Sigmoid colon (tissue), 7 donors: ENCODE results near the gene SOX14. TPM values are rescaled to one million over a fixed set of nuclear protein-coding genes. Genes with fewer than 3 reads are reported as not detected.

Experiments used
- DNase-seq: peaks from one replicate; pipeline ENCODE4 v3.0.0-alpha.2; 2019
- H3K27ac ChIP-seq, 4 donors: fragments of 200-600 bp; sonication (generic); one replicate each; pipeline ENCODE4 v1.5.1; 2016 to 2019; ENCODE audit warnings: mild to moderate bottlenecking in 1 of 4
- H3K27me3 ChIP-seq, 3 donors: fragments of 200-600 bp; sonication (generic); one replicate each; pipeline ENCODE4 v1.5.1; 2019; ENCODE audit warnings: mild to moderate bottlenecking in 1 of 3
- H3K36me3 ChIP-seq, 4 donors: fragments of 200-600 bp; sonication (generic); one replicate each; pipeline ENCODE4 v1.5.1; 2016 to 2019
- H3K4me1 ChIP-seq, 4 donors: fragments of 200-600 bp; sonication (generic); one replicate each; pipeline ENCODE4 v1.5.1; 2017 to 2019
- H3K4me3 ChIP-seq, 4 donors: fragments of 200-600 bp; sonication (generic); one replicate each; pipeline ENCODE4 v1.5.1; 2017 to 2019; ENCODE audit warnings: mild to moderate bottlenecking in 2 of 4, moderate library complexity in 1 of 4
- H3K9me3 ChIP-seq, 4 donors: fragments of 200-600 bp in 3 of 4; sonication (generic) in 3 of 4; one replicate each; pipeline versions ENCODE4 v1.5.1 to v1.6.1; 2013 to 2019
- EP300 ChIP-seq, 4 donors: sonication (generic); formaldehyde crosslinking; IDR thresholded peaks; one replicate each; pipeline ENCODE4 v1.6.1; 2017; ENCODE audit warnings: antibody characterized with exemption in 4 of 4
- POLR2A ChIP-seq, 2 donors: fragments of 450-650 bp; IDR thresholded peaks; one replicate each; pipeline ENCODE4 v1.6.1; 2016; ENCODE audit warnings: antibody characterized with exemption in 2 of 2, mild to moderate bottlenecking in 2 of 2, moderate library complexity in 2 of 2
- POLR2AphosphoS5 ChIP-seq, 4 donors: sonication (generic); formaldehyde crosslinking; IDR thresholded peaks; one replicate each; pipeline ENCODE4 v1.6.1; 2017; ENCODE audit warnings: antibody characterized with exemption in 4 of 4
- WGBS, 2 donors: extraction: QIAGEN DNeasy Blood & Tissue Kit; methylation state at CpG; one replicate each; pipeline ENCODE4 v1.1.7; 2013; 5-methylcytosine and 5-hydroxymethylcytosine counted together
- intact Hi-C: fragments of 100-400 bp; cut with DNase I; formaldehyde crosslinking; loops from one replicate; pipeline ENCODE4 v1.15.1; 2023
- polyA plus RNA-seq, 3 donors: library from polyadenylated mRNA; stranded (reverse); fragments of 200-250 nt; gene quantifications; one replicate each; pipeline ENCODE4 v1.2.3, GENCODE V29; 2013
- total RNA-seq, 4 donors: library from RNA; depleted of rRNA; stranded (reverse); fragments of >200 nt; gene quantifications; one replicate each; pipeline ENCODE4 v1.1.0, GENCODE V29; 2016
- TF ChIP-seq, protein P1 (sequence below), 4 experiments: fragments of 450-650 bp in 3 of 4; fragments of 200-600 bp in 1 of 4; IDR thresholded peaks; one replicate each; pipeline ENCODE4 v1.5.1; 2016 to 2019; ENCODE audit warnings: antibody characterized with exemption in 4 of 4, mild to moderate bottlenecking in 3 of 4, moderate library complexity in 2 of 4
- donor health status: healthy with polysubstance abuse.
- donor health status: Bipolar disorder and iron deficiency.
- donor health status: healthy.

The SOX14 gene
- total and polyA plus RNA-seq, 7 donors: not detected

DNA sequence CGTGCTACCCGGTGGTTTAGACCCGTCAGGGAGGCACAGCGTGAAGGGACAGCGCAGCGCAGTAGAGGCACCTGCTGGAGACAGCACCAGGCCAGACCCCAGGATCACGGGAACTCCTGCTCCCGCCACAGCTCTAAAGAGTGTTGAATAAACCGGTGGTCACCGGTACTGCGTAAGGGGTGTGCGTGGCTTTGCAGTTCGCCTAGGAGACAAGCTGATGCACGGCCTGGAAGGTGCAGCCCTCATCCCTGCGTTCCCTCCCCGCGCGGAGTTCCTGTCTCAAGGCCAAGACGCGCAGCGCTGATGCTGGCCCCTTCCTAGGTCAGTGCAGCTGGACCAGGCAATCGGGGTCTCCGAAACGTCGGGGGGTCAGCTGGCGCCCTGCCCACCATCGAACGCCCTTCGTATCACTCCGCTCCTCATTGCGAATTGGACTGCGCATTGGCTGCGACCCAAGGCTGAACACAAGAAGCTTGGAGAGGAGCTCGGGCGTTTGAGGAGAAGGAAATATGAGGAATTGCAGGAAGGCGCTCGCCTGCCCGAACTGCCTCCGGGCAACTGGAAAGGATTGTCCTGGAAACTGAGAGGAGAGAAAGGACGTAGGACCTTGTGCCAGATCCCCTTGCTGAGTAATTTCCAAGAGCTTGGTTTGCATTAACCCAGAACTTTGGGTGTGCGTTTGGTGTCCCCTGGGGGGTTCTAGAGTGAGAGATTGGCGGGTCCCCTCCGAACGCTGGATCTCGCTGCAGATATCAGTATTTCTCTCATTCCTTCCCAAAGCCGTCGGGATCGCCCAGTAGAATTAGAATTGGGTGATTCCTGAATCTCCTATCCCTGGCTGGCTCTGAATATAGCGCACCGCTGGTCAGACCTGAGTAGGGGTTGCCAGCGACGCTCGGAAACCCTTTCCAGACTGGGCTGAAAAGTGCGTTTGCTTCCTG lies 2.3 kb upstream of the SOX14 start:
- TF ChIP-seq POLR2AphosphoS5 (IDR thresholded peaks at IDR 0.05): no peak
- TF ChIP-seq, protein P1, sequence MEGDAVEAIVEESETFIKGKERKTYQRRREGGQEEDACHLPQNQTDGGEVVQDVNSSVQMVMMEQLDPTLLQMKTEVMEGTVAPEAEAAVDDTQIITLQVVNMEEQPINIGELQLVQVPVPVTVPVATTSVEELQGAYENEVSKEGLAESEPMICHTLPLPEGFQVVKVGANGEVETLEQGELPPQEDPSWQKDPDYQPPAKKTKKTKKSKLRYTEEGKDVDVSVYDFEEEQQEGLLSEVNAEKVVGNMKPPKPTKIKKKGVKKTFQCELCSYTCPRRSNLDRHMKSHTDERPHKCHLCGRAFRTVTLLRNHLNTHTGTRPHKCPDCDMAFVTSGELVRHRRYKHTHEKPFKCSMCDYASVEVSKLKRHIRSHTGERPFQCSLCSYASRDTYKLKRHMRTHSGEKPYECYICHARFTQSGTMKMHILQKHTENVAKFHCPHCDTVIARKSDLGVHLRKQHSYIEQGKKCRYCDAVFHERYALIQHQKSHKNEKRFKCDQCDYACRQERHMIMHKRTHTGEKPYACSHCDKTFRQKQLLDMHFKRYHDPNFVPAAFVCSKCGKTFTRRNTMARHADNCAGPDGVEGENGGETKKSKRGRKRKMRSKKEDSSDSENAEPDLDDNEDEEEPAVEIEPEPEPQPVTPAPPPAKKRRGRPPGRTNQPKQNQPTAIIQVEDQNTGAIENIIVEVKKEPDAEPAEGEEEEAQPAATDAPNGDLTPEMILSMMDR (IDR thresholded peaks at IDR 0.05): no peak
- TF ChIP-seq EP300 (IDR thresholded peaks at IDR 0.05): no peak
- TF ChIP-seq POLR2A (IDR thresholded peaks at IDR 0.05): no peak
- no peak overlapping the region for H3K27ac ChIP-seq
- no peaks in the 10 kb centered on the region for H3K36me3 ChIP-seq
- intact Hi-C loops: no loop called here
- 7 to 16% methylated on average over 54 of the region's 54 CpGs for WGBS, 2 donors
- peaks cover 38 to 92% (median 66%) of the 10 kb centered on the region in 3 donors for H3K27me3 ChIP-seq
- DNase-seq: no peak
- no peak overlapping the region for H3K4me3 ChIP-seq
- H3K9me3 ChIP-seq: no peaks in the 10 kb centered on the region
- peaks cover 0 to 25% (median 14%) of the 10 kb centered on the region in 4 donors for H3K4me1 ChIP-seq

DNA sequence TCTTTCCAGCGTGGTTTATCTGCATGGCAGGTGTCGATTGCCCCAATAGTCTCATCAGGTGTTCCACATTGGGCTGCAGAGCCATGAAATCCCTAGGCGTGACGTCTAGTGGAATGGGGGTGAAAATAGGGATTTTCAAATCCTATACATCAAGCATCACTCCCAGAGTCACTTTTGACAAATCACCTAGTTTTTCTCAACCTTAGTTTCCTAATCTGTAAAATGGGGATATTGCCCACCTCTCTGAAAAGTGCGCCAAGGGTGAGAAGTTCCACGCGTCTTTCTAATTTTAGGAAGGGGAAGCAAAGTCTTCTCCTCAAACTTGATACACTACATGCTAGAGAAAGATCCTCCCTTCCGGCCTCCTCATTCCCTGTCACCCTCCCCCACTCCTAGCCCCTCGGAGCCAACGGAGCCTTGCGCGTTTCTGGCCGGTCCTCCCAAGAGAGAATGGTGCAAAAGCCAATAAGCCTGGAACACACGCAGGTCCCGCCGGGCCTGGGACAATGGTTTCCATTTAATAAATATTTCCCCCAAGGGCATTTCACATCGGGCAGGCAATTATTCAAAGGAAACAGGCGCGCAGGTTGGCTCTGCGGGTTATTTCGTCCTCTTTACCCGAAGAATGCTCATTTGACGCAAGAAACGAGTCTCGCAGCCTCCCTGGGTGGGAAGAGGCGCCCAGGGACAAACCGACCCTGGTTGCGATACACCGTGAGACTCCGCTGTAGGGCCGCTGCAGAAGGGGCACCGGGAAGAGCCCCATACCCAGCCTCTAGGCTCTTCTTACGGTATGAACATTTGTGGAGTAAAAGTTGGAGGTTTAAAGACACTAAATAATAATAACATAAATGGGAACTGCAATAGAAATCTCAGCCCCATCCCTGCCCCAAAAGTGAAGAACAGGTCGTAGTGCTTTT lies 1.2 kb upstream of the SOX14 start:
- Histone ChIP-seq H3K27me3 (peaks cover 40 to 98% (median 75%) of the 10 kb centered on the region in 3 donors), H3K9me3 (no peaks in the 10 kb centered on the region), H3K4me3 (no peak overlapping the region), H3K4me1 (peaks cover 0 to 32% (median 23%) of the 10 kb centered on the region in 4 donors), H3K27ac (no peak overlapping the region), H3K36me3 (no peaks in the 10 kb centered on the region)
- DNase-seq: no peak
- TF ChIP-seq POLR2A (IDR thresholded peaks at IDR 0.05) (no peak), EP300 (IDR thresholded peaks at IDR 0.05) (no peak), POLR2AphosphoS5 (IDR thresholded peaks at IDR 0.05) (no peak)
- TF ChIP-seq, protein P1 (IDR thresholded peaks at IDR 0.05): no peak
- intact Hi-C loops: no loop called here
- 6 to 12% methylated on average over 34 of the region's 34 CpGs for WGBS, 2 donors

DNA sequence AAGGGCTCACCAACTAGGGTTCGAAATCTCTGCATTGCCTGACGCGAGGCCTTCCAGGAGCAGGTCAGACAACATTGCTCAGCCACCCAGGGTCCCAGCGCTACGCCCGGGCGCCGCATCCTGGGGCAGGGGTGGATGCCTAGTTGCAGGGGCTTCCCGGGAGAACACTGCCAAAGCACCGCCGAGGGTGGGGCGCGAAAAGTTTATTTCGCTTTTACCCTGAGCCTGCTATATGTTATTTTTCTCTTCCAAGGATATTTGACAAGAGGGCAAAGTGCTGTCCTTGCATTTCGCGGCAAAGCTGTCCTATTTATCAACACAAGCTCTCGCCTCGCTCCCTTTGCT lies 549 bp upstream of the SOX14 start:
- peaks cover 0 to 39% (median 29%) of the 10 kb centered on the region in 4 donors for H3K4me1 ChIP-seq
- no peak overlapping the region for H3K4me3 ChIP-seq
- peaks cover 46 to 98% (median 81%) of the 10 kb centered on the region in 3 donors for H3K27me3 ChIP-seq
- no peaks in the 10 kb centered on the region for H3K9me3 ChIP-seq
- intact Hi-C loops: no loop called here
- TF ChIP-seq POLR2AphosphoS5 (IDR thresholded peaks at IDR 0.05) (no peak), POLR2A (IDR thresholded peaks at IDR 0.05) (no peak), EP300 (IDR thresholded peaks at IDR 0.05) (no peak)
- TF ChIP-seq, protein P1 (IDR thresholded peaks at IDR 0.05): no peak
- DNase-seq: no peak
- WGBS, 2 donors: 1 to 2% methylated on average over 18 of the region's 18 CpGs
- H3K36me3 ChIP-seq: no peaks in the 10 kb centered on the region
- H3K27ac ChIP-seq: no peak overlapping the region

DNA sequence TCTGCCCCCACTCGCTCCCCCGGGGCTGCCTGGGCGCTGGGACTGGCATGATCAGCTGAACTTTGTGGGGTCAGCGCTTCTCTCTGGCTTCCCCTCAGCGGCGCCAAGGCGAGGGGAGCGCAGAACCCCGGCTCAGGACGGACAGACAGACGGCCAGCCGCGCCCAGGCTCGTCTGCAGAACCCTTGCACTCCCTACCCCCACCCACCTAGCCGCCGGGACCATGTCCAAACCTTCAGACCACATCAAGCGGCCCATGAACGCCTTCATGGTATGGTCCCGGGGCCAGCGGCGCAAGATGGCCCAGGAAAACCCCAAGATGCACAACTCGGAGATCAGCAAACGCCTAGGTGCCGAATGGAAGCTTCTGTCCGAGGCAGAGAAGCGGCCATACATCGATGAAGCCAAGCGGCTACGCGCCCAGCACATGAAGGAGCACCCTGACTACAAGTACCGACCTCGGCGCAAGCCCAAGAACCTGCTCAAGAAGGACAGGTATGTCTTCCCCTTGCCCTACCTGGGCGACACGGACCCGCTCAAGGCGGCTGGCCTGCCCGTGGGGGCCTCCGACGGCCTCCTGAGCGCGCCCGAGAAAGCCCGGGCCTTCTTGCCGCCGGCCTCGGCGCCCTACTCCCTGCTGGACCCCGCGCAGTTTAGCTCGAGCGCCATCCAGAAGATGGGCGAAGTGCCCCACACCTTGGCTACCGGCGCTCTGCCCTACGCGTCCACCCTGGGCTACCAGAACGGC lies 621 bp downstream of the SOX14 start:
- no peak for TF ChIP-seq POLR2A (IDR thresholded peaks at IDR 0.05)
- TF ChIP-seq POLR2AphosphoS5 (IDR thresholded peaks at IDR 0.05): no peak
- TF ChIP-seq, protein P1 (IDR thresholded peaks at IDR 0.05): no peak
- no peak for TF ChIP-seq EP300 (IDR thresholded peaks at IDR 0.05)
- Histone ChIP-seq H3K4me3 (no peak overlapping the region), H3K36me3 (no peaks in the 10 kb centered on the region), H3K4me1 (peaks cover 0 to 47% (median 39%) of the 10 kb centered on the region in 4 donors), H3K9me3 (no peaks in the 10 kb centered on the region), H3K27me3 (peaks cover 54 to 100% (median 93%) of the 10 kb centered on the region in 3 donors), H3K27ac (no peak overlapping the region)
- intact Hi-C loops: no loop called here
- DNase-seq: no peak
- 6 to 10% methylated on average over 58 of the region's 58 CpGs for WGBS, 2 donors
